SK-N-SH (cell line): ENCODE data around the gene REC114. TPM values are rescaled to one million over a fixed set of nuclear protein-coding genes. Genes with fewer than 3 reads are reported as not detected.
A peak's percentile ranks its signal among the peaks of the same experiment; 100 is the strongest.

Source experiments
- CTCF ChIA-PET: fragments of 300-600, 350-600 bp; formaldehyde crosslinking; extraction: SDS; loops from one replicate; lab custom pipeline; 2021; lab: Yijun Ruan, JAX
- POLR2A ChIA-PET: fragments of 350-600 bp; sonication (Branson Sonifier 250); formaldehyde crosslinking; extraction: SDS; loops from one replicate; lab custom pipeline; 2020; ENCODE audit warnings: antibody characterized with exemption, inconsistent platforms; lab: Yijun Ruan, JAX
- DNase-seq: peaks from one replicate; pipeline ENCODE4 v3.0.0; 2012
- H2AFZ ChIP-seq: fragments of 200-600 bp; sonication (generic); 2 replicates; pipeline ENCODE4 v1.8.1; 2016; ENCODE audit warnings: antibody characterized with exemption, mild to moderate bottlenecking, low read depth
- H3F3A ChIP-seq: fragments of 200-600 bp; sonication (generic); replicated peaks from 2 replicates; pipeline ENCODE3; 2016; ENCODE audit warnings: antibody characterized with exemption, mild to moderate bottlenecking; ENCODE audit not compliant: insufficient read depth
- H3K27ac ChIP-seq, 2 experiments: fragments of 200-500 bp in 1 of 2; fragments of 200-600 bp in 1 of 2; sonication (Bioruptor generic) in 1 of 2; sonication (generic), shearing (Covaris generic) in 1 of 2; 2 replicates each; pipeline versions ENCODE4 v1.5.1 to v1.6.1; 2014 to 2016; ENCODE audit warnings: low read depth in 2 of 2, inconsistent platforms in 1 of 2, low read length in 1 of 2, mild to moderate bottlenecking in 1 of 2, mixed read lengths in 1 of 2
- H3K27me3 ChIP-seq: fragments of 200-600 bp; sonication (generic), shearing (Covaris generic); 2 replicates; pipeline ENCODE4 v1.6.1; 2016; ENCODE audit warnings: mixed run types; ENCODE audit not compliant: insufficient read depth
- H3K36me3 ChIP-seq, 2 experiments: fragments of 200-500 bp in 1 of 2; fragments of 200-600 bp in 1 of 2; sonication (Bioruptor generic) in 1 of 2; sonication (generic) in 1 of 2; replicated peaks in 1 of 2; 2 replicates each; pipeline versions ENCODE3 to v1.5.1; 2014 to 2016; ENCODE audit warnings: low read length in 1 of 2, mild to moderate bottlenecking in 1 of 2; ENCODE audit not compliant: insufficient read depth in 2 of 2, control insufficient read depth in 1 of 2
- H3K4me1 ChIP-seq, 2 experiments: fragments of 200-500 bp in 1 of 2; fragments of 200-600 bp in 1 of 2; sonication (Bioruptor generic) in 1 of 2; sonication (generic), shearing (Covaris generic) in 1 of 2; 2 replicates each; pipeline versions ENCODE4 v1.5.1 to v1.6.1; 2014 to 2016; ENCODE audit warnings: low read depth in 1 of 2, low read length in 1 of 2, mixed run types in 1 of 2; ENCODE audit not compliant: insufficient read depth in 2 of 2, control insufficient read depth in 1 of 2
- H3K4me2 ChIP-seq: fragments of 200-600 bp; sonication (generic), shearing (Covaris generic); 2 replicates; pipeline ENCODE4 v1.6.1; 2017; ENCODE audit warnings: mixed run types
- H3K4me3 ChIP-seq, 2 experiments: fragments of 200-500 bp in 1 of 2; fragments of 200-600 bp in 1 of 2; sonication (Bioruptor generic) in 1 of 2; sonication (generic), shearing (Covaris generic) in 1 of 2; 2 replicates each; pipeline versions ENCODE4 v1.5.1 to v1.8.1; 2014 to 2016; ENCODE audit warnings: low read depth in 2 of 2, inconsistent platforms in 1 of 2, low read length in 1 of 2, mild to moderate bottlenecking in 1 of 2, mixed read lengths in 1 of 2, moderate library complexity in 1 of 2
- H3K79me2 ChIP-seq: fragments of 200-600 bp; sonication (generic); 2 replicates; pipeline ENCODE4 v1.8.1; 2017; ENCODE audit warnings: mild to moderate bottlenecking; ENCODE audit not compliant: insufficient read depth
- H3K9ac ChIP-seq: fragments of 200-600 bp; sonication (generic); 2 replicates; pipeline ENCODE4 v1.6.1; 2017; ENCODE audit warnings: mixed run types
- H3K9me2 ChIP-seq: fragments of 200-600 bp; sonication (generic); 2 replicates; pipeline ENCODE4 v1.6.1; 2017; ENCODE audit warnings: mixed run types
- H3K9me3 ChIP-seq: fragments of 200-600 bp; sonication (generic); 2 replicates; pipeline ENCODE4 v1.6.1; 2017; ENCODE audit warnings: mixed run types, mild to moderate bottlenecking, moderate library complexity
- H4K20me1 ChIP-seq: fragments of 200-600 bp; sonication (generic); 2 replicates; pipeline ENCODE4 v1.6.1; 2017; ENCODE audit warnings: mild to moderate bottlenecking, mixed run types; ENCODE audit not compliant: insufficient read depth
- FOSL2 ChIP-seq: IDR thresholded peaks from 2 replicates; pipeline ENCODE4 v1.4.0; 2012; ENCODE audit warnings: low read depth, mild to moderate bottlenecking, moderate library complexity, borderline replicate concordance
- GABPA ChIP-seq: IDR thresholded peaks from 2 replicates; pipeline ENCODE4 v1.4.0; 2012; ENCODE audit warnings: low read depth, mild to moderate bottlenecking
- RAD21 ChIP-seq: IDR thresholded peaks from 2 replicates; pipeline ENCODE4 v1.6.1; 2012; ENCODE audit warnings: mild to moderate bottlenecking, low read length
- RCOR1 ChIP-seq: fragments of 150-350 bp; IDR thresholded peaks from 2 replicates; pipeline ENCODE4 v1.6.1; 2017; ENCODE audit warnings: antibody characterized with exemption, low read length
- REST ChIP-seq: IDR thresholded peaks from 2 replicates; pipeline ENCODE4 v1.6.1; 2012; ENCODE audit warnings: mild to moderate bottlenecking, low read depth, low read length, moderate library complexity
- SIN3A ChIP-seq: IDR thresholded peaks from 2 replicates; pipeline ENCODE4 v1.6.1; 2012; ENCODE audit warnings: low read depth, mild to moderate bottlenecking, low read length, moderate library complexity, borderline replicate concordance
- YY1 ChIP-seq: IDR thresholded peaks from 2 replicates; pipeline ENCODE4 v1.4.0; 2012; ENCODE audit warnings: low read depth, mild to moderate bottlenecking
- ZBTB33 ChIP-seq: IDR thresholded peaks from 2 replicates; pipeline ENCODE4 v1.4.0; 2012; ENCODE audit warnings: low read depth, borderline replicate concordance
- WGBS: methylation state at CpG from one replicate; pipeline ENCODE4 v1.1.6; 2017; ENCODE audit warnings: low lambda C conversion rate; 5-methylcytosine and 5-hydroxymethylcytosine counted together
- polyA plus RNA-seq, 3 experiments: library from polyadenylated mRNA; depleted of rRNA; stranded (reverse); fragments of >200 nt; gene quantifications; 2 replicates each; pipeline ENCODE4 v1.2.3, GENCODE V29; 2012
- TF ChIP-seq, protein P1 (sequence below): fragments of 200-600 bp; sonication (generic); IDR thresholded peaks from 2 replicates; pipeline ENCODE4 v1.6.1; 2017; ENCODE audit warnings: antibody characterized with exemption, mild to moderate bottlenecking, moderate library complexity

Gene REC114
- polyA plus RNA-seq, 1 of the 3 experiments (the other 2 are of a cell fraction) = not detected

DNA sequence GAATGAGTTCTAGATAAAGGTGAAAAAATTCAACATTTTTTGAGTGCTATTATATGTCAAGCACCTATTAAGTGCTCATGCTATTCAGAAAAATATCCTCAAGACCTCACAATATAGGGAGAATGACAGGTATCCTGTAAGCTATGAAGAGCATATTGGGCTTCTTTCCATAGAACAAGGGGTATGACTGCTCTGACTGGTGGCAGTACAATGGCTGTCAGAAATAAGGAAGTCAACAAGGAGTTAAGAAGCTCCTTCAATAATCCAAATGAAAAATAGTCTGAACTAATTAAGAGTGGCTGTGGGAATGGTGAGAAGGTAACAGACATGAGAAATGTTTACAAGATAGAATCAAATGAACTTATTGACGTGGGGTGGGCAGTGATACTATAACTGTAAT is 165.5 kb downstream of the REC114 start (continued):
- TF ChIP-seq, protein P1, sequence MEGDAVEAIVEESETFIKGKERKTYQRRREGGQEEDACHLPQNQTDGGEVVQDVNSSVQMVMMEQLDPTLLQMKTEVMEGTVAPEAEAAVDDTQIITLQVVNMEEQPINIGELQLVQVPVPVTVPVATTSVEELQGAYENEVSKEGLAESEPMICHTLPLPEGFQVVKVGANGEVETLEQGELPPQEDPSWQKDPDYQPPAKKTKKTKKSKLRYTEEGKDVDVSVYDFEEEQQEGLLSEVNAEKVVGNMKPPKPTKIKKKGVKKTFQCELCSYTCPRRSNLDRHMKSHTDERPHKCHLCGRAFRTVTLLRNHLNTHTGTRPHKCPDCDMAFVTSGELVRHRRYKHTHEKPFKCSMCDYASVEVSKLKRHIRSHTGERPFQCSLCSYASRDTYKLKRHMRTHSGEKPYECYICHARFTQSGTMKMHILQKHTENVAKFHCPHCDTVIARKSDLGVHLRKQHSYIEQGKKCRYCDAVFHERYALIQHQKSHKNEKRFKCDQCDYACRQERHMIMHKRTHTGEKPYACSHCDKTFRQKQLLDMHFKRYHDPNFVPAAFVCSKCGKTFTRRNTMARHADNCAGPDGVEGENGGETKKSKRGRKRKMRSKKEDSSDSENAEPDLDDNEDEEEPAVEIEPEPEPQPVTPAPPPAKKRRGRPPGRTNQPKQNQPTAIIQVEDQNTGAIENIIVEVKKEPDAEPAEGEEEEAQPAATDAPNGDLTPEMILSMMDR = no peak
- no peak for TF ChIP-seq GABPA
- no peak for TF ChIP-seq REST
- TF ChIP-seq RCOR1 = no peak
- no peak for TF ChIP-seq YY1
- TF ChIP-seq ZBTB33 = no peak
- TF ChIP-seq SIN3A = no peak

- H4K20me1 ChIP-seq = peaks cover 89% of the 10 kb centered on the region
- H3K79me2 ChIP-seq = peaks cover 91% of the 10 kb centered on the region
- no peak for DNase-seq
- H3K4me3 ChIP-seq = no peak overlapping the region
- peak overlapping the region; percentile 58 for H3K4me2 ChIP-seq
- ChIA-PET POLR2A (no interaction called here), CTCF (interaction anchor here (0.6 to 2.0 kb wide), 2 partner anchors 28 to 97 kb away, joined by 3 to 11 read pairs; no protein-coding TSS in a partner anchor)
- no peak overlapping the region for H2AFZ ChIP-seq
- WGBS = 50% methylated on average over 2 of the region's 2 CpGs
- peaks cover 23% of the 10 kb centered on the region for H3F3A ChIP-seq
- peaks cover 0 to 10% of the 10 kb centered on the region in 2 experiments; a peak in 2 of 4 replicates for H3K4me1 ChIP-seq
- H3K27me3 ChIP-seq = no peaks in the 10 kb centered on the region
- H3K9me2 ChIP-seq = no peaks in the 10 kb centered on the region
- peaks cover 0 to under 1% of the 10 kb centered on the region in 2 experiments for H3K36me3 ChIP-seq
- H3K9ac ChIP-seq = peak overlapping the region; percentile 2; the same call in 1 of the 2 replicates
- H3K9me3 ChIP-seq = no peaks in the 10 kb centered on the region
- TF ChIP-seq RAD21 (no peak), FOSL2 (peak; percentile 66)
- peak overlapping the region in 1 of 2 experiments; percentile 73; a peak in 2 of 4 replicates for H3K27ac ChIP-seq
These were observed 166.0 kb downstream of the REC114 start for GRCh38 chr15:73608941-73609340.

Other genes starting within 250 kb of the REC114 start
- not detected in 2 replicates for gene HCN4, start 74.2 kb upstream of the REC114 start, polyA plus RNA-seq (2012; rRNA removed)
- 177 and 183 TPM in 2 replicates for gene NPTN, start 190.2 kb downstream of the REC114 start, polyA plus RNA-seq (2012; rRNA removed)
- gene CD276, start 241.2 kb downstream of the REC114 start, polyA plus RNA-seq (2012; rRNA removed) = 60.1 and 86.2 TPM in 2 replicates